Putamen (tissue), 1 donor: ENCODE measurements around the gene TMEM181.
A peak's percentile ranks its signal among the peaks of the same experiment; 100 is the strongest.
"Not testable (repeated sequence)": the region's sequence is repeated elsewhere in the genome, so short reads cannot be mapped to it uniquely, and the experiment has no call there.

Source experiments
- DNase-seq: peaks from one replicate; pipeline ENCODE4 v3.0.0-alpha.2; 2016; ENCODE audit warnings: low spot score

TMEM181 gene

GRCh38 chr6:158621694-158622544 is 62.0 kb downstream of the TMEM181 start:
- no peak for DNase-seq

DNA sequence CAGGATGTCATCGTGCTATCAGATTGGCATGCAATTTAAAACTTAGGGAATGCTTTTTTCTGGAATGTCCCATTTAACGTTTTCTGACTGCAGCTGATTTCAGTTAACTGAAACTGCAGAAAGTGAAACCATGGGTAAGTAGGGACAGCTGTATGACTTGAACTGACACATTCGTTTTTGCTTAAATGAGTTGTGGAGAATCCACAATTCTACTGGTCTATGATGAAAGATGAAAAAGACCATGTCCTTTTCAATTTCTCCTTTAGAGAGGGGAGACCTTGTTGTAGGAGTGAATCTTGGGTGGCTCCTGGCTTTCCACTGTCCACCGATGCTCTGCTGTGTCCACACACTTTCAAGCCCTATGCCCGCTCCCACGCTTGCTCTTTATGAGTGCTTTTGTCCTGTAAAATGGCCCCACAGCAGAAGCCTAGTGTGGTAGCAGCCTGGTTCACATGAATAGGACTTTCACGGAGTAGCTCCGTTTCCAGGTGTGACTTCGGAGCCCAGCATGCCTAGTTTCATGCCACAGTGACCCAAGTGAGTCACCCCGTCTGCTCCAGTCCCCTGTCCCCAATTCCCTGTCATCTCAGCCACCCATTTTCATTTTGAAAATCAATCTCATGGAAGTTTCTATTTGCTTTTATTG is 62.8 kb downstream of the TMEM181 start:
- DNase-seq = no peak

- peak; percentile 52 for DNase-seq
Observed at GRCh38 chr6:158624684-158625682, 65.1 kb downstream of the TMEM181 start.

DNA sequence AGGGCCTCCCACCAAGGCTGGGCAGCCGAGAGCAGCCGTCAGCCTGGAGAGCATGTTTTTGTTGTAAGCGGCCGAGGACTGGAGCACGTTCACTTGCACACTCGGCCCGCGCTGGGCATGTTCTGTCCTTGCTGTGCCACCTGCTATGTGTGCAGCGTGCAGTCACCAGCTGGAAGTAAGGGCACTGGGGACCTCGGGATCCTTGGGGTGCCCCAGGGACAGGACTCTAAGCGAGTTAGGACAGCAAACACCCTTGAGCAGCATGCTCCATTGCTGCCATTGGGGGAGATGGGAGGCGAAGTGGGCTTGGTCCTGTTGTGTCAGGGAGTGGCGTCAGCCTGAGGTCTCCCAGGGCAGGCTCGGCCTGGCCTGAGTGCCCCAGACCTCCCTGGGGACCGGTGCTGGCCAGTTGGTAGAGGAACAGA is 66.0 kb downstream of the TMEM181 start:
- DNase-seq = no peak

DNA sequence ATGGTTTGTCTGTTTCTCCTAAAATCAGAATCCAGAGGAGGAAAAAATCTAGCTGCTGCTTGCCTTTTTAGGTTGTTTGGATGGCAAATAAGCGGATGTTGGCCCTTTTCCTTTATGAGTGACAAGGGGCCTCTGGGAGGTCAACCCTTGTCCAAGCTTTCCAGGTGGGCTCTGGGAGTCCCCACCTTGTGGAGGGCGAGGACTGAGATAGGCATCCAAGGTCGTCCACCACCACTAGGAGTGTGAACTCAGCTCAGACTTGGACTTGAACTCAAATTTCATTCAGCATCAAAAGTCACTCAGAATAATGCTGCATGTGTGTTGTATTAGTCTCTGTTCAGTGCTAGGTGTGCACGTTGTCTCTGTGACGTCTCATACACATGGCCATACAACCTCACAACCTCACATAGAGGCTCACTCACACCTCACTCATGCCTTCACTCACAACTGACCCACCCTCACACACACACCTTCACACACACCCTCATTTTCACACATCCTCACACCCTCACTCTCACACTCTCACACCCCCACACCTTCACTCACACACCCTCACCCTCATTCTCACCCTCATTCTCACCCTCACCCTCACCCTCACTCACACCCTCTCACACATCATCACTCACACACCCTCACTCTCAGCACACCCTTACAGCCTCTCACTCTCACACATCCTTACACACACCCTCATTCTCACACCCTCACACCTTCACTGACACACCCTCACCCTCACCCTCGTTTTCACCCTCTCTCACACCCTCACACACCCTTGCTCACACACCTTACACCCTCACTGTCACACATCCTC is 66.7 kb downstream of the TMEM181 start:
- no peak for DNase-seq

DNA sequence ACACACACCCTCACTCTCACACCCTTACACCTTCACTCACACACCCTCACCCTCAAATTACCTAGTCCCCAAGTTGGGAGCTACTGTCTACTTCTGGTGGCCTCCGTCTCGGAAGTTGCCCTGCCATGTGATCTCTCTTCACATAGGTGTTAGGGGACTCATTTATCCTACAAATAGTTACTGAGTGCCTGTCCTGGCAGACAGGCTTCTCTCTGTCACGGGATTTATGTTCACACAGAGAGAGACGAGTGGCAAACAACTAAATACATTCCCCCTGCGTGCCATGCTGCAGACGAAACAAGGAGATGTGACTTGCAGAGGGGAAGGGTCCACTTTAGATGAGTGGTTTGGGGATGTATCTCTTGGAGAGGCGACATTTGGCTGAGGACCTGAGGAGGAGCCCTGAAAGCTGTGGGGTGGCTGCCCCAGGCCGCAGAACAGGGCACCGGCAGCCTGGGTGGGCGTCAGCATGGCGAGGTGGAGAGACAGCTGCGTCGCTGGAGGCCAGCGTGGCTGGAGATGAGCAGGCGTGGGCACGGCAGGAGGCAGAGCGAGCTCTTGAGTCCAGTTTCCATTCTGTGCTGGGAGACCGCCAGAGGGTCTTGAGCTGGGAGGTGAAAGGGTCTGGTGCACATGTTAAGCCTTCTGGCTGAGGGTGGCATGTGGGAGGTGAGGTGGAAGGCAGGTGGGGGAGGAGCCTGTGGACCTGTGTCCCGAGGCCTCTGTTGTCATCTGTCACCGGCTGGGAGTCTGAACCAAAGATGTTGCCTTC is 67.5 kb downstream of the TMEM181 start:
- DNase-seq = no peak

DNA sequence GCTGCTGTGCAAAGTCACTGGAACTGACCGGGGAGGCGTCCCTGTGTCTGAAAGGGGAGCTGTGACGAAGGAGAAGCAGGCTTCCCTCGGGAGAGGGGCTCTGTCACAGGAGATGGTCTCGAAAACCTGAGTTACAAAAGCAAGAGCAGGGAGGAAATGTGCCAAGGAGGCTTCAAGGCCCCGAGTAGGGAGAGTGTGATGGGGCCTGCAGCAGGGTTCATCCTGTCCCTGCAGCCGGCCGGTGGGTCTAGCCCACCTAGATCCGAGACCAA is 68.0 kb downstream of the TMEM181 start:
- no peak for DNase-seq

DNA sequence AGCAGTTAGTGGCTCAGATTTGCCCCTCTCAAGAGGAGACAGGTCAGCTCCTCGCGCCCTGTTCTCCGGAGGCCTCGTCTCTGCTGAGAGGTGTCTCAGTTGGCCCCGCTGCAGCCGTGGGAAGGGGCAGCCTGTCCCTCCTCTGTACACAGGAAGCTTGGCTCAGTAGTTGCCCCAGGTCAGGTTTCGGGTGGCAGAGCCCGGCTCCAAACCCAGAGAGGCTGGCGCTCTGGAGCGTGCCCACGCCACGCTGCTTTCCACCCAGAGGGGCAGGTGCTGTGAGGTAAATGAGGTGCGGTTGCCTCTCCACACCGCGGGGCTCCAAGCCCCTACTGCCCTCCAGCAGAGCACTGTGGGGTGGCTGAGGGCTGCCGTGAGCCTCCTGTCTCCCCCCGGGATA is 68.7 kb downstream of the TMEM181 start:
- no peak for DNase-seq

GRCh38 chr6:158629367-158630221 is 69.7 kb downstream of the TMEM181 start:
- no peak for DNase-seq

DNA sequence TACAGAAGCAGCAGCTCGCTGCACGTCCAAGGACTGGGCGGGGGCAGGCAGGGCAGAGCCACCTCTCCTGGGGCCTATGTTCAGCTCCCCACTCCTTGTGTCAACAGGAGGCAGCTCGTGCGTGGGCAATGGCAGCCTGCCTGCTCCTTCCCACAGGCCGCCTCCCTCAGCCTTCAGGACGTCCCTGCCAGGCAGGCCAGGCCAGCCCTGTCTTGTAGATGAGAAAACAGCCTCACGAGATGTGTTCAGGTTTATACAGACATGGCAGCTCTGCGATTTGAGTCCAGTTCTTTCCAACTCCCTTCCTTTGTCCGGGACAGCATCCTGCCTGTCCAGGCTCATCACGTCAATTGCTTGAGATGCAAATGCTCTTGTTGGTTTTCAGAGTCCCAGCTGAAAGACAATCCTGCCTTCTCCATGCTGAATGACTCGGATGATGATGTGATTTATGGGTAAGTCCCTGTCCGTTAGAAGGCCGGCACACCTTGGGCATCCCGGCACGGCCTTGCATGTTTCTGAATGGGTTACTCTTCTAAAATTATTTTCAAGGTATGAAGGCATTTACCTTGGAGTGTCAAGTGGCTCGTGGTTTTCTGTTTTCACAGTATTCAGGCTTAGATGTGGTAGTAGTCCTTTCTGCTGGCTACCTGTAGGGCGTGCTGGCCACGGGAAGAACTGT is 71.2 kb downstream of the TMEM181 start:
- no peak for DNase-seq

DNA sequence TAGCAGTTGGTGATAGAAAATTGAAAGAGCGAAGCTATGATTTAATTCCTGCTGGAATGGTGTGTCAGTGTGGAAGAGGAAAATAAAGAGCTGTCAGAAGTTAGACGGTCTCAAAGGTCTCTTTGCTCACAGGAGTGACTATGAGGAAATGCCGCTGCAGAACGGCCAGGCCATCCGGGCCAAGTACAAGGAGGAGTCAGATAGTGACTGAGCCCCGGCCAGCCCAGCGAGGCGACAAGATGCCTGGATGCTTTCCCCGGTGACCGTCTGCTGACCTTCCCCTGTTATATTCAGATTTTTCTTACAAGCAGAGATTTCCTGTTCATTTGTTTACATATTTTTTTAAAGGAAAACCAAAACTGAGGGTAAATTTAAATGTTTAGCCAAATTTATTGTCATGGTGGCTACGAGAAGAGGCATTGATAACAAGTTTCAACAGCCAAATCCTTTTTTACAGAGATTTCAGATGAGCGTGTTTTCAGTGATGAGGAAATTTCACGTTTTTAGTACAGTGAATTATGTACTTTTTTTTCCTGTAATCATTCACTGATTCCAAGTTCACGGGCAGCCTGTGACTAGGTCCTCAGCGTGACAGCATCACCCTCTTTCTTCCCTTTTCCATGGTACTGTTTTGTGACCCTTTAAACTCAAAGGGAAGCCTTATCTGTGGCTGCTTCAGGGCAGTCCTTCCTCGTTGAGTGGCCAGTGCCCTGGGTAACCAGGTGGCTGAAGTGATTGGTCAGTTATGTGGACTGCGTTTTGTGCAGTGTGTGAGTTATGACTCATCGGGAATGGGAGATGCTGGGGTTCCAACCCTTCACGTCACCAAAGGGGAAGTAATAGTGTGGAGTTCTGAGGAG is 72.0 kb downstream of the TMEM181 start:
- no peak for DNase-seq

- not testable (repeated sequence) for DNase-seq
Observed at GRCh38 chr6:158632538-158633119, 72.7 kb downstream of the TMEM181 start.

- no peak for DNase-seq
Observed at GRCh38 chr6:158633127-158633526, 73.2 kb downstream of the TMEM181 start.

DNA sequence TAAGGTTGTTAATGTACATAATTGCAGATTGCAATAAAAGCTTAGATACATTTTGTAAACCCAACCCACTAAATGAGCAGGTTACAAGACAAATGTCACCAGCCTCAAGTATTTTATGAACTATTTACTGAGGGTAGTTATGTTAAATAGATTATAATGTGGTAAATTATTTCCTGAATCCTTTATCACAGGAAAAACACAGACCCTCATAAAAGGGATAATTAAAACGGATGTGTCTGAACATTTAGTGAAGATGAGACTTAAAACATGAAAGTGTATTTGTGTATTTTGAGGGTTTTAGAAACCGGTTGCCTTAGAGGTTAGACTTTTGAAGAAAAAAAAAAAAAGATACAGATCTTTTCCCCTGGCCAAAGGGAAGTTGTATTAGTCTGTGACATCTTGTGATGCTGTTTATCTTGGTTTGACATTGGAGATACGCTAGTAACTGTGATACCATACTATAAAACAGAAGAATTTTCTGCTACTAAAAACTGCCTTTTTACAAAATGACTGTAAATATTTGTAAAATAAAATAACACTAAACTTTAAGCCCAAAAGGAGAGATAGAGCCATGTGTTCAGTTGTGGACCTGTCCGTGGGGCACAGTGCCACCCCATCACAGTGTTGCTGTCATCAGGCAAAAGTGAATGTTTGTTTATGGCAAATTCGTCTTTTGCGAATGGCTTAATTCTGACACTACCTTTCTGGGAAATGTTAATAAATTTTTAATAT is 75.0 kb downstream of the TMEM181 start:
- DNase-seq = no peak

- no peak for DNase-seq
Observed at GRCh38 chr6:158635427-158636073, 75.7 kb downstream of the TMEM181 start.

DNA sequence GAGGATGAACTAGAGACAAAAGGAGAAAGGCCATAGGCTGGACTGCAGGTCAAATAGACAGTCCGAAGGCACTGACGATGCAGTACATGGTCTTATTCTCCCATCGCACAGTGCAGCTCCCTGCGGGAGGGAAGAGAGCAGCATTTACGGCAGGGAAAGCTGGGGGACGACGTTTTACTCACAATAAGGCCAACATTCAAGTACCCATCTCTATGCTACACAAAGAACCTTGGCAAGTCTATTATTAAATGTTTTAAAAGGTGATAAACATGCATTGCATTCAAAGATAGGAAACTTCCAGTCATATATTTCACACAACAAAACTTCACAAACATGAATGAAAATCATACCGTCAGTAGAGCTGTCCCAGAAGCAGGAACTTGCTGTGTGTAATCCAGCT is 76.9 kb downstream of the TMEM181 start:
- DNase-seq = no peak
